Measurements from ENCODE around the gene MRPL44. TPM values are rescaled to one million over a fixed set of nuclear protein-coding genes. Genes with fewer than 3 reads are reported as not detected.

Gene MRPL44
- total and polyA plus RNA-seq, 2 donors, result 23.7 to 29.7 TPM

GRCh38 chr2:223954401-223954800 is 2.9 kb upstream of the MRPL44 start:
- H3K36me3 ChIP-seq (ENCODE audit: control insufficient read depth in 2 of 2, insufficient read depth in 2 of 2, low read length in 1 of 2), result peaks cover 0 to under 1% of the 10 kb centered on the region in 2 donors
- H3K9me3 ChIP-seq (ENCODE audit: control insufficient read depth in 2 of 2, insufficient read depth in 1 of 2, low read length in 1 of 2), result no peaks in the 10 kb centered on the region
- no peak for DNase-seq (ENCODE audit: low read depth in 6 of 9, low spot score in 9 of 9)
- H3K27me3 ChIP-seq (ENCODE audit: control insufficient read depth in 2 of 2, insufficient read depth in 1 of 2, low read length in 1 of 2), result no peaks in the 10 kb centered on the region
- no peak overlapping the region for H3K4me3 ChIP-seq (ENCODE audit: low read length in 2 of 2)
- no peak overlapping the region for H3K27ac ChIP-seq (ENCODE audit: low read depth in 1 of 2, low read length in 1 of 2)
- 93% methylated on average over 3 of the region's 3 CpGs for WGBS
- peaks cover 2 to 6% of the 10 kb centered on the region in 2 donors for H3K4me1 ChIP-seq (ENCODE audit: control insufficient read depth in 2 of 2, insufficient read depth in 2 of 2, low read length in 2 of 2)

DNA sequence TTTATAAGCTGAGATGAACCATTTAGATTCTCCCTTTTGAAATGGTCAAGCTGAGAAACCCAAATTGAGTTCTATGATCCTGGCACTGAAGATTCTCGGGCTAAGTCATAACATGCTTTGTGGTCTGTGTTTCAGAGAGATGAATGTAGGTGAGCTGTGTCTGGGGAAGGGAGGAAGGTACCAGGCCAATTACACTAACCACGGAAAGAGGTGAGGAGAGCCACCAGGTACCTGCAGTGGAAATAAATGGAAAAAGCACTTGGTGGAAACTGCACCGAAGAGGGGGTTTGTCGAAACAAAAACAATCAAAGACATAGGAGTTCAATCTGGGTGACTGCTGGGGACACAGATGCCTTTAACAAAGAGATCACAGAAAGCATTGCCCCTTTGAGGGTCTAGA is 963 bp upstream of the MRPL44 start:
- Histone ChIP-seq H3K9me3 (ENCODE audit: control insufficient read depth in 2 of 2, insufficient read depth in 1 of 2, low read length in 1 of 2) (no peaks in the 10 kb centered on the region), H3K27ac (ENCODE audit: low read depth in 1 of 2, low read length in 1 of 2) (peak overlapping the region; percentile 62 to 83), H3K4me3 (ENCODE audit: low read length in 2 of 2) (peak overlapping the region in 1 of 2 donors; percentile 3), H3K27me3 (ENCODE audit: control insufficient read depth in 2 of 2, insufficient read depth in 1 of 2, low read length in 1 of 2) (no peaks in the 10 kb centered on the region), H3K4me1 (ENCODE audit: control insufficient read depth in 2 of 2, insufficient read depth in 2 of 2, low read length in 2 of 2) (peaks cover 11 to 13% of the 10 kb centered on the region in 2 donors), H3K36me3 (ENCODE audit: control insufficient read depth in 2 of 2, insufficient read depth in 2 of 2, low read length in 1 of 2) (peaks cover under 1 to 15% of the 10 kb centered on the region in 2 donors)
- peak in 1 of 9 donors; percentile 27 for DNase-seq (ENCODE audit: low read depth in 6 of 9, low spot score in 9 of 9)
- 83% methylated on average over 4 of the region's 4 CpGs for WGBS

- Histone ChIP-seq H3K36me3 (ENCODE audit: control insufficient read depth in 2 of 2, insufficient read depth in 2 of 2, low read length in 1 of 2) (peaks cover 12 to 38% of the 10 kb centered on the region in 2 donors), H3K27me3 (ENCODE audit: control insufficient read depth in 2 of 2, insufficient read depth in 1 of 2, low read length in 1 of 2) (no peaks in the 10 kb centered on the region), H3K4me3 (ENCODE audit: low read length in 2 of 2) (no peak overlapping the region), H3K4me1 (ENCODE audit: control insufficient read depth in 2 of 2, insufficient read depth in 2 of 2, low read length in 2 of 2) (peaks cover 13 to 14% of the 10 kb centered on the region in 2 donors), H3K9me3 (ENCODE audit: control insufficient read depth in 2 of 2, insufficient read depth in 1 of 2, low read length in 1 of 2) (no peaks in the 10 kb centered on the region), H3K27ac (ENCODE audit: low read depth in 1 of 2, low read length in 1 of 2) (peak overlapping the region in 1 of 2 donors; percentile 37)
- peak in 1 of 9 donors; percentile 22 for DNase-seq (ENCODE audit: low read depth in 6 of 9, low spot score in 9 of 9)
- 72% methylated on average over 5 of the region's 5 CpGs for WGBS
Observed at GRCh38 chr2:223959688-223960087, 2.4 kb downstream of the MRPL44 start.

- H3K36me3 ChIP-seq (ENCODE audit: control insufficient read depth in 2 of 2, insufficient read depth in 2 of 2, low read length in 1 of 2), result peaks cover 17 to 40% of the 10 kb centered on the region in 2 donors
- WGBS, result 96% methylated on average over 2 of the region's 2 CpGs
- DNase-seq (ENCODE audit: low read depth in 6 of 9, low spot score in 9 of 9), result no peak
Observed at GRCh38 chr2:223967981-223968380, 10.7 kb downstream of the MRPL44 start.

GRCh38 chr2:223969315-223969714 is 12.1 kb downstream of the MRPL44 start:
- Histone ChIP-seq H3K27me3 (ENCODE audit: control insufficient read depth in 2 of 2, insufficient read depth in 1 of 2, low read length in 1 of 2) (no peaks in the 10 kb centered on the region), H3K4me3 (ENCODE audit: low read length in 2 of 2) (no peak overlapping the region), H3K27ac (ENCODE audit: low read depth in 1 of 2, low read length in 1 of 2) (no peak overlapping the region), H3K9me3 (ENCODE audit: control insufficient read depth in 2 of 2, insufficient read depth in 1 of 2, low read length in 1 of 2) (no peaks in the 10 kb centered on the region), H3K4me1 (ENCODE audit: control insufficient read depth in 2 of 2, insufficient read depth in 2 of 2, low read length in 2 of 2) (no peaks in the 10 kb centered on the region), H3K36me3 (ENCODE audit: control insufficient read depth in 2 of 2, insufficient read depth in 2 of 2, low read length in 1 of 2) (peaks cover 15 to 29% of the 10 kb centered on the region in 2 donors)
- 32% methylated on average over 2 of the region's 3 CpGs for WGBS
- DNase-seq (ENCODE audit: low read depth in 6 of 9, low spot score in 9 of 9), result no peak

More at GRCh38 chr2:223967981-223968380, 10.7 kb downstream of the MRPL44 start:
- H3K4me3 ChIP-seq (ENCODE audit: low read length in 2 of 2), result no peak overlapping the region
- H3K27me3 ChIP-seq (ENCODE audit: control insufficient read depth in 2 of 2, insufficient read depth in 1 of 2, low read length in 1 of 2), result no peaks in the 10 kb centered on the region
- H3K4me1 ChIP-seq (ENCODE audit: control insufficient read depth in 2 of 2, insufficient read depth in 2 of 2, low read length in 2 of 2), result no peaks in the 10 kb centered on the region
- H3K9me3 ChIP-seq (ENCODE audit: control insufficient read depth in 2 of 2, insufficient read depth in 1 of 2, low read length in 1 of 2), result no peaks in the 10 kb centered on the region
- H3K27ac ChIP-seq (ENCODE audit: low read depth in 1 of 2, low read length in 1 of 2), result no peak overlapping the region

DNA sequence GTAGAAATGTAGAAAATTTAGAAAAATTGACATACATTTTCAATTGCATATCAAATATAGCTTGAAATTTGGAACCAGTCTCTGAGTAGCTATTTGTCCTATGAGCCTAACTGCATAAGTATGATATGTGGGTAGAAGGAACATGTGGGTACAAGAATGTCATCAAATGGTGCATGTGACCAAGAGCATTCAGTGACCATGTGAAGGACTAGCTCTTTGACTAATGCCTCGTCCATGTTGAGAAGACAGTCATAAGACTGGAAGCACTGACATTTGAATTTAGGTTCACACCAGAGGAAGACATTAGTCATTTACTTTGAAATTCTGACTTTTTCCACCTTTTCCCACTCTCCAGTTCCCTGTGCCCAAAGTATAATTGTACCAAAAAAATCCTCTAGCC is 12.6 kb downstream of the MRPL44 start:
- DNase-seq (ENCODE audit: low read depth in 6 of 9, low spot score in 9 of 9), result no peak
- no peak overlapping the region for H3K27ac ChIP-seq (ENCODE audit: low read depth in 1 of 2, low read length in 1 of 2)
- H3K4me1 ChIP-seq (ENCODE audit: control insufficient read depth in 2 of 2, insufficient read depth in 2 of 2, low read length in 2 of 2), result no peaks in the 10 kb centered on the region
- H3K9me3 ChIP-seq (ENCODE audit: control insufficient read depth in 2 of 2, insufficient read depth in 1 of 2, low read length in 1 of 2), result no peaks in the 10 kb centered on the region
- no peaks in the 10 kb centered on the region for H3K27me3 ChIP-seq (ENCODE audit: control insufficient read depth in 2 of 2, insufficient read depth in 1 of 2, low read length in 1 of 2)
- H3K36me3 ChIP-seq (ENCODE audit: control insufficient read depth in 2 of 2, insufficient read depth in 2 of 2, low read length in 1 of 2), result peaks cover 15 to 27% of the 10 kb centered on the region in 2 donors
- H3K4me3 ChIP-seq (ENCODE audit: low read length in 2 of 2), result no peak overlapping the region
- WGBS, result 95% methylated on average over 1 of the region's 1 CpG

GRCh38 chr2:223970343-223971128 is 13.3 kb downstream of the MRPL44 start:
- peak in 8 of 9 donors; percentile 35 to 77 (median 58) for DNase-seq (ENCODE audit: low read depth in 6 of 9, low spot score in 9 of 9)
- 76% methylated on average over 8 of the region's 8 CpGs for WGBS
- H3K27ac ChIP-seq (ENCODE audit: low read depth in 1 of 2, low read length in 1 of 2), result no peak overlapping the region
- H3K4me3 ChIP-seq (ENCODE audit: low read length in 2 of 2), result no peak overlapping the region
- H3K4me1 ChIP-seq (ENCODE audit: control insufficient read depth in 2 of 2, insufficient read depth in 2 of 2, low read length in 2 of 2), result no peaks in the 10 kb centered on the region
- no peaks in the 10 kb centered on the region for H3K9me3 ChIP-seq (ENCODE audit: control insufficient read depth in 2 of 2, insufficient read depth in 1 of 2, low read length in 1 of 2)
- peaks cover 15 to 24% of the 10 kb centered on the region in 2 donors for H3K36me3 ChIP-seq (ENCODE audit: control insufficient read depth in 2 of 2, insufficient read depth in 2 of 2, low read length in 1 of 2)
- H3K27me3 ChIP-seq (ENCODE audit: control insufficient read depth in 2 of 2, insufficient read depth in 1 of 2, low read length in 1 of 2), result no peaks in the 10 kb centered on the region

GRCh38 chr2:223971731-223972130 is 14.5 kb downstream of the MRPL44 start:
- no peak for DNase-seq (ENCODE audit: low read depth in 6 of 9, low spot score in 9 of 9)
- no peaks in the 10 kb centered on the region for H3K4me1 ChIP-seq (ENCODE audit: control insufficient read depth in 2 of 2, insufficient read depth in 2 of 2, low read length in 2 of 2)
- H3K36me3 ChIP-seq (ENCODE audit: control insufficient read depth in 2 of 2, insufficient read depth in 2 of 2, low read length in 1 of 2), result peaks cover 9 to 18% of the 10 kb centered on the region in 2 donors
- no peaks in the 10 kb centered on the region for H3K9me3 ChIP-seq (ENCODE audit: control insufficient read depth in 2 of 2, insufficient read depth in 1 of 2, low read length in 1 of 2)
- no peaks in the 10 kb centered on the region for H3K27me3 ChIP-seq (ENCODE audit: control insufficient read depth in 2 of 2, insufficient read depth in 1 of 2, low read length in 1 of 2)
- H3K27ac ChIP-seq (ENCODE audit: low read depth in 1 of 2, low read length in 1 of 2), result no peak overlapping the region
- 92% methylated on average over 5 of the region's 5 CpGs for WGBS
- no peak overlapping the region for H3K4me3 ChIP-seq (ENCODE audit: low read length in 2 of 2)

GRCh38 chr2:223972656-223973102 is 15.4 kb downstream of the MRPL44 start:
- no peak overlapping the region for H3K27ac ChIP-seq (ENCODE audit: low read depth in 1 of 2, low read length in 1 of 2)

More at GRCh38 chr2:223972656-223973102, 15.4 kb downstream of the MRPL44 start:
- H3K4me1 ChIP-seq (ENCODE audit: control insufficient read depth in 2 of 2, insufficient read depth in 2 of 2, low read length in 2 of 2), result no peaks in the 10 kb centered on the region
- H3K4me3 ChIP-seq (ENCODE audit: low read length in 2 of 2), result no peak overlapping the region
- no peaks in the 10 kb centered on the region for H3K9me3 ChIP-seq (ENCODE audit: control insufficient read depth in 2 of 2, insufficient read depth in 1 of 2, low read length in 1 of 2)
- 97% methylated on average over 7 of the region's 7 CpGs for WGBS
- H3K27me3 ChIP-seq (ENCODE audit: control insufficient read depth in 2 of 2, insufficient read depth in 1 of 2, low read length in 1 of 2), result no peaks in the 10 kb centered on the region
- no peak for DNase-seq (ENCODE audit: low read depth in 6 of 9, low spot score in 9 of 9)
- H3K36me3 ChIP-seq (ENCODE audit: control insufficient read depth in 2 of 2, insufficient read depth in 2 of 2, low read length in 1 of 2), result peaks cover 3 to 14% of the 10 kb centered on the region in 2 donors

Data from thymus (tissue), 11 donors.